NCI-H2196 (cell line): ENCODE measurements around the gene AKAIN1.

Experiments
- DNase-seq: peaks from one replicate; lab custom pipeline; 2025; ENCODE audit not compliant: unreplicated experiment; lab: John Stamatoyannopoulos, UW

AKAIN1 gene

GRCh38 chr18:5162111-5162510 lies 34.9 kb downstream of the AKAIN1 start:
- no peak for DNase-seq

DNA sequence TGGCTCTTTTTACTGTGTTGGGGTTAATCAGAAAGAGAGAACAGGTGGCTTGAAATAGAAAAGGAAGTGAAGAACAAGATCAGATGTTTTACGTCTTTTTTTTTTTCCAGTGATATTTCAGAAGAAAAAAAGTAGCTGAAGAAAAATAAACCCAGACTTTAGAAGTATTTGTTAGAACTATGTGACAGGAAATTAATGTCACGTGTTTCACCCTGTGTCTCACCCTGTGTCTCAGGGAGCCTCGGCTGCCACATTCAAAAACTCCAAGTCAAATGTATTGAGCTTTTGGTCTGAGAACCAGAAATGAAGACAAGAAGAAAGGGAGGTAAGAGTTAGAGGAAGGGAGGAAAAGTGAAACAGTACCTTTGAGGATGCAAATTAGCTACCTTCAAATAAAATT lies 38.0 kb downstream of the AKAIN1 start:
- DNase-seq = no peak

DNA sequence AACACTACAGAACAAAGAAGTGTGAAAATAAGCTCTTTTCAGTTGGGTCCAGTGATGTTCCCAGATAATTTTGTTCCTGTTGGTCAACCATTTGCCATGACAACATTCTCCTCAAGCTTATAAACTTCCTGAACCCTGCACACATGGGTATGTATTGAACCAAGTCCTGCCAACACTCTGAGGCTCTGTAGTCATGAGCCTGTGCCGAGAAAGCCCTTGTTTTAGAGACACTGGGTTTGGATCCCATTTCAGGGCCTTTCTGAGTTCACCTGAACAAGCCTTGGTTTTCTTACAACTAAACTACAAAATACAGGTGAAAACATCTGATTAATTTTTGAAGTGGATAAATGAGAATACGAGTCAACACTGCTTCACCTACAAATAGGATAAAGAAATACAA lies 38.5 kb downstream of the AKAIN1 start:
- no peak for DNase-seq

DNA sequence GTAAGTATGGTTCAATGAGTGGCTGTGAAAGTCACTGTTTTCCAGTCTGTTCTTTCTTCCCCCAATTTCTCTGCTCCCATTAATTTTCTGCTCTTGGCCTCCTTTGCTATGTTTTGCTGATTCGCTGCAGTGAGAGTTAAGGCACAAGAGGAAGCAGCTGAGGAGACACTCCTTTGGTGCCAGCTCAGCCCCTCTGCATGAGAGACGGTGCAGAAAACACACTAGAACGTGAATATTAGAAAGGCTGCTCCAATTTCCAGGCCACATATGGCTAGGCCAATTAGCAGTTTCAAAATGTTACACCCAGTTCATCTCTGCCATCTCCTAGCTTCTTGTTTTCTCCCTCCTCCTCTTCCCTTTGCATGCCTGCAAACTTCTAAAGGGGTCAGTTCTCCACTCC lies 38.9 kb downstream of the AKAIN1 start:
- no peak for DNase-seq

DNA sequence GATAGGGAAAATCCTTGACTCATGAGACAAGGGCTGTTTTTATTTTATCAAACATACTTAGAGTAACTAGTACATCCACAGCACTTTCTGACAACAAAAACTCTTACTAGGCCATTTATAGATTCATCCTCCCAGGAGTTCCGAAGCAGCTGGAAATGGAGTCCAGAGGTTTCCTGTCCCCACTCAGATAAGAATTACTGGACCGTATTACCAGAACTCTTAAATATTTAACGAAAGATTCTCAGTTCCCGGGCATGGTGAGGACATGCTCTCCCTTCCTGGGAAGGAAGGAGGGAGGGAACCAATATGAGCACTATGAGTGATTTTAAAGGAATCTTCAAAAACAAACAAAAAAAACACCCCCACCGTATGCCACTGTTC lies 41.2 kb downstream of the AKAIN1 start:
- DNase-seq = no peak

DNA sequence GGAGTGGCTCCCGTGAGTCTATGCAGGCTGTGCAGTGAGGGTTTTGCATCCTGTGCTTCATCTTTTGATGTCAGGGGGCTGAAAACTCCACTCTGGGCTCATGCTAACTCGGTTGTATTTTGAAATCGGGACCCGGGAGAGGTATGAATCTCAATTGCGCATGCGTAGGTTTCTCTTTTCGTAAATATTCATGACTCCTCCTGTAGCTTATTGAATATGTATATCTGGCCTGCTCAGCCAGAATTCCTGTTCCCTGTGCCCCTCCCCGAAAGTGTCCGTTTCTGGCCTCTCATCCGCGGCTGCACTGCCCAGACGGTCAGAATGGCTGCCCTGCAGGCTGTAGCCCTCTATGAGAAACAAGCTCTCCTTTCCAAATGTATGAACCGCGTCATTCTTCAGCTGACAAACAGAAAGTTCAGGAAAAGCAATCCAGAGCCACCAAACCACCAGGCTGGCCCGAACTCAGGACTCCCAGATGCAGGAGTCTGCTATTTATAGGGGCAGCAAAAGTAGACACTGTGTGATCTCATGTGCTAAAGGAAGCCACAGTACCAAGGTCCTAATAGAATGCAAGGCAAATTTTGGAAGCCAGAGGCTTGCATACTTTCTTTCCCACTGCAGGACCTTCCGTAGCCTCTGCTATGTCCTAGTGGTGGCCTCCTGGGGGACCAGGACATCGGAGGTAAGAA lies 41.7 kb downstream of the AKAIN1 start:
- no peak for DNase-seq

- DNase-seq = no peak
Observed at GRCh38 chr18:5152343-5153020, 44.6 kb downstream of the AKAIN1 start.

DNA sequence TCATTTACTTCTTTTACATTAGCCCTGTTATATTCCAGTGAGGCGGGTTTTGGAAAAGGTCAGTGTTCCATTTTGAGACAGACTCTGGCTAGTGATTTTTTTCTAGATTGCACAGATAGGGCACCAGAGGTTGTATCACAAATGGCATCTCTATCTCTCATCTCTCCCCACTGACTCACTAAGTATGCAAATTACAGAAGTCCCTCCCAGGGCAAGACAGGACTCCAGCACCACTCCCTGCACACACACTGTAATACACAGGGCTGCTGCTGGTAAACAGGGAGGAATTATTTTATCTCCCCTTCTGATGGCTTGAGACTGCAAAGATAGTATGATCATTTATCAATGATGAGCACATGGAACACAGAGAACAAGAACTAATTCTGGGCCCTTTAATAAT lies 46.2 kb downstream of the AKAIN1 start:
- DNase-seq = no peak

DNA sequence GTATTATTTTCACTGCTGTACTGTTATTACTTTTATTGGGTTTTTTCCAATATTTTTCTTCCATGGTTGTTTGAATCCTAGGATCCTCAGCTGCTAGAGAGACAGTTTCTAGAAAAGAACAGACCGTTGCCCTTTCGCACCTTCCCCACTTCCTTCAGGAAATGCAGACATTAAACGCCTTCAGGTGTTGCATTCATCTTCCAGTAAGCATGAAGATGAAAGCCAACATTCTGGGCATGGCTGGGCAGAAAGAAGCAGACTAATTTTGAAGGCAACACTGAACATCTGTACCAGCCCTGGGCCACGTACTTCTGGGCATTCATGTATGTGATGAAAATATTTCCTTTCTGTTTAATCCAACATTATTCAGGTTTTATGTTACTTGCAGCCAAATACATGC lies 51.0 kb downstream of the AKAIN1 start:
- DNase-seq = no peak

DNA sequence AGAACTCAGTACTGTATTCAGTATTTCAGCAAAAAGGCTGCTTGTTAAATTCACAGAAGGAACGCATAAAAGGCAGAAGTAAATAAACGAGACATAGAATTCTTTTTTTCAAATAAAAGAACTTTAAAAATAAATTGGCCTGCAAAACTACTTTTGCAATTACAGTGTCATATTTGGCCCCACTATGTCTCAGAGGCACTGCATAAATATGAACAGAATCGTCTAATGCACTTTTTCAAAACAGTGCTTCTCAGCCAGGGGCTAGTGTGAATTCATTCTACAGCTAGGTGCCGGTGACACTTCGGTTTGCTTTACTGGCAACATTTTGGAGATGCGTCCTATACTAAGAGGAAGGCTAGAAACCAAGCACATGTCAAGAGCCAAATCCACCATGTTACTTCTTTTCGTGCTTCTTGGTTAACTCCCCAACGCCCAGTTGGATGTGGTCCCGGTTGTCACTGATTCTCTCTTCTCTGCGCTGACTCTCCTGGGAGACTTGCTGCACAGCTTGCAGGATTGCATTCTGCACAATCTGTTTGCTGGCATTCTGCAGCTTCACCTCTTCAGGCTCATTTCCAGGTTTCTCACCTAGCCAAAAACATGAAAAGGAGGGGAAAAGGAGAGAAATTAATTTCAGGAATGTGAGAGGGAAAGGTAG lies 51.8 kb downstream of the AKAIN1 start:
- DNase-seq = no peak

DNA sequence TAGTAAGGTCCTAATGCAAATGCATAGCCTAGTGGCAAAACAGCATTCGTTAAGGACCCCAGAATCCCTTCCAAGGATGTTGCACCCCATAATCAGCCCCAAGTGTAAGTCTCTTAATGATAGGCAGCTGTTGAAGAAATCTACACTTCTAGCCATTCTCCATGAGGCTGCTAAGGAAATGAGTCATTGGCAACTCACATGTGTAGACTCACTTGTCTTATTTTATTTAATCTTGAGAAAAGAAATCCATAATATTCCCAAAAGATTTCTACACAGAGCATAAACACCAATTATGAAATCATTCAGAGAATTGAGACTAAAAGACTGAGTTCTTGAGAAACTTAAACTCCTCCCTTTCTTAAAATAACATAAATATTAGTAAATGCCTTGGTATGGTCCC lies 52.4 kb downstream of the AKAIN1 start:
- DNase-seq = no peak

DNA sequence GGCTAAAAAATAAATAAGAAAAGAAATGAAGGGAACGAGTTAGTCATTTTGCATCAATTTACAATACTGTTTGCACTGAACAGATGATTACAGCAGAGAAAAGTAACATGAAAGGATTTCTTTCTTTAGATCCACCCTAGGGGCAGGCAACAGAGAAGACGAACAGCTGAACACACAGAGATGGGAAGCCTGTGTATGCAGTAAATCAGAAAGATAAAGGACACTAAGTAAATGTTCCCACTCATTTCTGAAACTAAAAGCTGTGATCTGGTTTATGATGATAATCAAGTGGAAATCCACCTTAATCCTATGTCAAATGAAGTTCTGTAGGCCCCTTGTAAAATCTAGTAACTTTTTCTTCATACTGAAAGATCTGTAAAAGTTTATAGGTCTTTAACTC lies 54.2 kb downstream of the AKAIN1 start:
- no peak for DNase-seq

DNA sequence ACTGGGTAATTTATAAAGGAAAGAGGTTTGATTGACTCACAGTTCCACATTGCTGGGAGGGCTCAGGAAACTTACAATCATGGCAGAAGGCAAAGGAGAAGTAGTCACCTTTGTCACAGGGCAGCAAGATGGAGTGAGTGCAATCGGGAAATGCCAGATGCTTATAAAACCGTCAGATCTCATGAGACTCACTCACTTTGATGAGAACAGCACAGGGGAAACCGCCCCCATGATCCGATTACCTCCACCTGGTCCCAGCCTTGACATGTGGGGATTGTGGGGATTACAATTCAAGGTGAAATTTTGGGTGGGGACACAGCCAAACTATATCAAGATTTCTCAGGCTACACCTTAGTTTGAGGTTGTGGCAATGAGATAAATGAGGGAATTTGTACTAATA lies 54.9 kb downstream of the AKAIN1 start:
- no peak for DNase-seq

GRCh38 chr18:5137261-5137660 lies 59.8 kb downstream of the AKAIN1 start:
- DNase-seq = no peak

DNA sequence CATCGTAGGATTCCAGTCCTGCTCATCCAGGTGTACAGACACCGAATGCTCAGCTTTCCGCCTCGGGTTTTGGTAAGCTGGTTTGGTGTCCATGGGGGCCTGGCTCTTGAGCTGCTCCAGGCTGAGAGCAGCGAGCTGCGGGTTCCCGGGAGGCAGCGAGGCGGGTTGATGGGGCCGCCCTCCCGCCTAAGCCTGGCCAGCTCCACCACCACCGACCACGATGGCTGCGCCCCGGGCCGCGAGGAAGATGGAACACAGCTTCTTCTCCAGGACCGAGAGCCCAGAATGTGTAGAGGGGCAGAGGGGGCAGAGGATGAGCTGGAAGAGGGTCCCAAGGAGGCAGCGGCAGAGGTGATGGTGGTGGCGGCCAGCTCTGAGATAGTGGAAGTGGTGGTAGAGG lies 64.1 kb downstream of the AKAIN1 start:
- no peak for DNase-seq

DNA sequence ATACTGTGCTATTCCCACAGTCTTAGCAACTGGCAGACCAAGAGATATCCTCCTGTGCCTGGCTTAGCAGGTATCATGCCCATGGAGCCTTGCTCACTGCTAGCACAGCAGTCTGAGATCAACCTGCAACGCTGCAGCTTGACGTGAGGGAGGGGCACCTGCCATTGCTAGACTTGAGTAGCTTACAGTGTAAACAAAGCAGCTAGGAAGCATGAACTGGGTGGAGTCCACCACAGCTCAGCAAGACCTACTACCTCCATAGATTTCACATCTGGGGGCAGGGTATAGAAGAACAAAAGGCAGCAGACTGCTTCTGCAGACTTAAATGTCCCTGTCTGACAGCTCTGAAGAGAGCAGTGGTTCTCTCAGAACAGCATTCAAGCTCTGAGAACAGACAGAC lies 74.8 kb downstream of the AKAIN1 start:
- DNase-seq = no peak

DNA sequence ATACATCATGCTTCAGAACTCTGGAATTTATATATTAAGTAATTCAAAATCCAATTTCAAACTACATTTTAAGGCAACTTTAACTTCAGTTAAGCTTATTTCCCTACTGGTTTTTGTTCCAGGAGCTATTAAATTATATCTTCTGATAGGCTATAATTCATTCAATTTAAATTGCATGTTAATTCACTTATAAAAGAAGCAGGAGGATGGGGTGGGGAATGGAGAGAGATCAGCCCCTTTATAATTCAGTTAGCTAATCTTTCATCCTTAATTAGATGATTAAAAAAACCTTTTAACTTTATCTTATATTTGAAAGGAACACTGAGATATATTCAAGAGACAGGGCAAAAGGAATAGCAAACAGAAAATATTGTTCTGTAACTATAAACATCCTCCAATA lies 86.8 kb downstream of the AKAIN1 start:
- DNase-seq = no peak

GRCh38 chr18:5107988-5108387 lies 89.1 kb downstream of the AKAIN1 start:
- no peak for DNase-seq

GRCh38 chr18:5106730-5107129 lies 90.3 kb downstream of the AKAIN1 start:
- DNase-seq = no peak

DNA sequence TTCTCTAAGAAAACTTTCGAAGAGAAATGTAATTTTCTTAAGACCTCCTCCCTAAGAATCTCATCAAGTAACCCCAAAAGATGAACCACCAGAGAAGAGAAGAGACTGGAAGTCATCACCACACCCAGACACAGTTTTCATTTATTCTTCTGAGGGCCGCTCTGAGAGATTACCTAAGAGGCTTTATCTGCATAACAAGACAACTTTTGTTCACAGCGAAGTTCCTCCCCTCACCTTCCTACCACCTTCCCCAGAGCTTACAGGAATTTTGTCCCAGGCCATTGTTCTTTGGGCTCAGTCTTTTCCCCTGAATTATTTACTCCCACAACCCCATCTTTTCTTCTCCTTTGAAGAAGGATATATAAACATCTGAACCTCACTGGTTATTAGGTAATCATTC lies 92.8 kb downstream of the AKAIN1 start:
- DNase-seq = no peak

DNA sequence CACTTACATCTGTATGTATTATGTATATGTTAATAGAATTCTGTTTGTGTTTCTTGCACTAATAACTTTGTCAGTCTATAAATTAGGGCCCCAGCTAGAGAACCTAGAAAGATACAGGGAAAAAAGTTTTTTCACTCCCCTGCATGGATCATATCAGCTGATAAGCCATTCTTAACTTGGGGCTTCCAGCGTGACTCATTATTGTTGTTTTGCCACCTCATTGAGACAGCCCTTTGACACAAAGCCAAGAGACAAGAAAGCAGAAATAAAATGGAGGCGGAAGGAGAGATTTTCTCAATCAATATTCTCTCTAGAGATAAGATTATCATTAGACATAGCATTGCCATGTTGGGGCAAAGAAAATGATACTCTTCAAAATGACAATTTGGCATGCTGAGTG lies 93.4 kb downstream of the AKAIN1 start:
- DNase-seq = no peak

GRCh38 chr18:5103286-5103685 lies 93.8 kb downstream of the AKAIN1 start:
- no peak for DNase-seq
